NOMO-1 treated with DMSO at 0.1 percent for 48 hours (cell line): ENCODE data around the gene MCFD2.

Experiments
- DNase-seq: peaks from one replicate; lab custom pipeline; 2025; ENCODE audit not compliant: unreplicated experiment; lab: John Stamatoyannopoulos, UW

The MCFD2 gene

DNA sequence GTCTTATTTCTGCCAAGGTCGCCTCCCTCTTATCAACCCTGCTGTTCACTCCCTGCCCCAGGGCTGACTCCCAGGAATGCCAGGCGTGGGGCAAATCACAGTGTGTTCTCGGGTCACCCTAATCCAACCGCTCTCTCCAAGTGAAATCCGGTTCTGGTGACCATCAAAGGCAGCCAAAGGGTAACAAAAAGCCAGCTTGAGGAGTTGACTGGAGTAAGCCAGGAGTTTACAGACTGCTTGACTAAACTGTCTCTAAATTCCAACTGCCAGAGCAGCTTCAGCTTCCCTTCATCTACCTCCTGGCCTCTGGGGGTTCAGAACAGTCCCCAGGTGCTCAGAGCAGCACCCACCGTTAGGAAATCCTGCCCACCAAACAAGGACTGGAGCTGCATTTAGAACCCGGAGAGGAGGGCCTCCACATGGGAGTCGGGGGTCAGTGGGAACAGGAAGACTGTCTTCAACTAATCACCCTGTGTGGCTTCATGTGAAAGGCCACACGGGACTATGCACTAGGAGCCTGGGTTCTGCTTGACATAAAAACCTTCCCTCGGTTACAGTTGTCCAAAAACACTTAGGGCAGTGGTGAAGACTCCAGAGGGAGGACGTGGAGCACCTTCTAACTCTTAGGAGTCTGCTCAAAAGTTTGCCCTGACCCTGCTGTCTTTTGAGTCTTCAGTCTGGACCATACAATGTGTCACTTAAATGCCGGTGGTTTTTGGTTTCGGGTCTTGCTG is 24.2 kb upstream of the MCFD2 start:
- DNase-seq, result no peak

DNA sequence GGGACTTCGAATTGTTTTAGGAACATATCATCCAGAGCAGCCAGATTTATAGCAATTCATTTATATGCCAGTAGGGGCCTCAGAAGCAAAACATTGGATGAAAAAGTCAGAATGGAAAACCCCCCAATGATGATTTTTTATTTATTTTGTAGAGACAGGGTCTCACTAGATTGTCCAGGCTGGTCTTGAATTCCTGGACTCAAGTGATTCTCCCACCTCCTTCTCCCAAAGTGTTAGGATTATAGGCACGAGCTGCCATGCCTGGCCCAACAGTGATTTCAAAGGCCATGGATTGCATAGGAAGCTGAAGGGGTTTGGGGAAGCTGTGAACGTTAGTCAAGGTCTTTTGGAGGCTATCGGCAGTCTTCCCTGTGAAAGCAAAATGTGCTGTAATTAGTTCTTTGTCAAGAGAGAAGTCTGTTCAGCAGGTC is 21.9 kb upstream of the MCFD2 start:
- DNase-seq, result no peak

- DNase-seq, result no peak
Measured at GRCh38 chr2:46936566-46936965, 21.0 kb upstream of the MCFD2 start.

- DNase-seq, result no peak
Measured at GRCh38 chr2:46935071-46935470, 19.5 kb upstream of the MCFD2 start.

DNA sequence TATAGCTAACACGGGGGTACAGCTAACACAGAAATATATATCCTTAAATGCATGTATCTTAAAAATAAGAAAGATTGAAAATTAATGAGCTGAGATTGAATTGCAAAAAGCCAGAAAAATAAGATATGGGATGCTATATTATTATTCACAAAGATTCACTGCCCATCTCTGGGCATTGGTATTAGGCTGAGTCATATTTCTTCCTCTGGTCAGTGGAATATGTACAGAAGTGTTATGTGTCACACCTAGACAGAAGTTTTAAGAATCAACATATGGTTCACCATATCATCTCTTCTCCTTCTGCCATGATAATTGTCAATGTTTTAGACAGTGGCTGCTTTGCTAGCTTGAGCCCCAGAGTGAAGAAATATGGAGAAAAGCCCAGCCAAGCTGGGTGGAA is 14.0 kb upstream of the MCFD2 start:
- DNase-seq, result no peak

- DNase-seq, result no peak
Measured at GRCh38 chr2:46926863-46927262, 11.3 kb upstream of the MCFD2 start.

DNA sequence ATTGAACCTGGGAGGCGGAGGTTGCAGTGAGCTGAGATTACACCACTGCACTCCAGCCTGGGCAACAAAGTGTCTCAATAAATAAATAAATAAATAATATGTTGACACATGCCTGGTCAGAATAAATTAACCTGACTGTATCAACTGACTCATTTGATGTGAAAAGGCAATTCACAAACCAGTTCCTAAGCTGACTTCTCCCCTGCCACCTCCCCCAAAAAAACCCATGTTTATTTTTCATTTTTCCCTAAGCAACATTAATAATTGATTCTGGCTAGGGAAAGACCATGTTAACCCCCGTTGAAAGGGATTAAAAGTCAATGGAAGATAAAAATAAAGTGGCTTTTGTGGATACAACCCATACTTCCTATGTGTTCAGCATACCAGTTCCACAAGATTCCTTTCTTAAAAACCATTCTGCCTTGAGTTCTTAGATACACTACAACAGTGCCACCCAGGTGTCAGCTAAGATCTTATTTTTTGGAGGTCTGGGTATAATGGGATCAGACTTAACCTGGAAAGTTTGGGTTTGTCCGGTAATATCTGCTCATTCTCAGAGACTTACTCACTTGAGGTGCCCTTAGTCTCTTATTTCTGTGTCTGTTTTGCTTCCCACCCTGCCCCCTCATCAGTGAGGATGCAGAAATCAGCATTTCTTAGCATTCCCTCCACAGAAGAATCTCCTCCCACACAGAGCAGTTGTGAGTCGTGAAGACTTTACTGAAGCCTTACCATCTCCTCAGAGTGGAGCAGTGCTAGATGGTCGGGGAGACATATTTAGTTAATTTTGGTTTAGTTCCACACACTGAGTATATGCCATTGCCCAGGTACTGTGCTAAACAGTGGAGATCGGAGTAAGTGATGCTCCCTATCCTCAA is 10.1 kb upstream of the MCFD2 start:
- no peak for DNase-seq

GRCh38 chr2:46924608-46925007 is 9.0 kb upstream of the MCFD2 start:
- DNase-seq, result no peak

DNA sequence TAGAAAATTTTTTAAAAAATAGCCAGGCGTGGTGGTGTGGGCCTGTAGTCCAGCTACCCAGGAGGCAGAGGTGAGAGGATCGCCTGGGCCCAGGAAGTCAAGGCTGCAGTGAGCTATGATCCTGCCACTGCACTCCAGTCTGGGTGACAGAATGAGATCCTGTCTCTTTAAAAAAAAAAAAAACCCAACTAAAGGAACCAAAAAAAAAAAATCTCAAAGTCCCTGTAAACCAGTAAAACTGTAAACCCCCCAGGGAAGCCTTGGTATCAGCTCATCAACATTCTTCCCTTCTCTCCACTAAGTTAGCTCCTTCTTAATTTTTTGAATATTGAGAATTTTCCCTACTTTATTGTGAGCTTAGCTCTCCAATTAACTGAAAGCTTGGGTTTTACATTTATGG is 8.4 kb upstream of the MCFD2 start:
- no peak for DNase-seq

- DNase-seq, result no peak
Measured at GRCh38 chr2:46923041-46923528, 7.5 kb upstream of the MCFD2 start.

GRCh38 chr2:46922606-46923005 is 7.0 kb upstream of the MCFD2 start:
- DNase-seq, result no peak

DNA sequence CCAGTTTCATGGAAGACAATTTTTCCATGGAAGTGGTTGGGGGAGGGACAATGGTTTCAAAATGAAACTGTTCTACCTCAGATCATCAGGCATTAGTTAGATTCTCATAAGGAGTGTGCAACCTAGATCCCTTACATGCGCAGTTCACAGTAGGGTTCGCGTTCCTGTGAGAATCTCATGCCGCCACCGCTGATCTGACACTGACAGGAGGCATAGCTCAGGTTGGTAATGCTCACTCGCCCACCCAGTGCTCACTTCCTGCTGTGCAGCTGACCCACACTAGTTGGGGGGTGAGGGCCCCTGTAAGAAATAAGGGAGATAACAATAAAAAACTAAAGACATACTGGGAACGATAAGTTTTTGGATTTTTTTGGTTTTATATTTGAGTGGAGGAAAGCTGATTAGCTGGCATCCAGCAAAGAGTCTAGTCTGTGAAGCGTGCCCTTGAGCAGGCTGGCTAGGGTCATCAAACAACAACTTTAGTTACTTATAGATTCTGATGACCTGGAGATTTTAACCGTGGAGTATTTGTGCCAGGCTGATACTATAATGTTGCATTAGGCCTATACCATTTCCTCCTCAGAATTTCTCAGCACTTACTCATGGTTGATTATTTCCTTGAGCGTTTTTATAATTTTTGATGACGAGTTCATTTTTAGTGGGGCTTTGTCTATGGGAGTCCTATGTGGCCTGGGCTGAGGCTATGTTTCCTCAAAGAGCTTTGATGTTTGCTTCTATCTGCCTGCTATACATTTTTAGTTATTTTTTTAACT is 6.3 kb upstream of the MCFD2 start:
- no peak for DNase-seq

DNA sequence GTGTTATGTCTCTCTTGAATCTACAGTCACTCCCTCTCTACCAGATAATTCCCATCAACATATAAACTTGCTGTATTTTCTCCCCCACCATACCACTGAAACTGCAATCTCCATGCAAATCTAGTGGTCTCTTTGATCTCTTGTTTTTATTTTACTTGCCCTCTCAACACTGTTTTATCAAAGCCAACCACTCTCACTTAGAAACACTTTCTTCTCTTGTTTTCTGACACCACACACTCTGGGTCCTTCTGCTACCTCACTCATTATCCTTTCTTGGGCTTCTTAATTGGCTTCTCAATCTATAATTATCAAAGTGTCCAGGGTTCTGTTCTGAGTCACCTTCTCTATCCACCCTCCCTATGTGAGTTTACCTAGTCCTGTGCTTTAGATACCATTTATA is 2.0 kb upstream of the MCFD2 start:
- no peak for DNase-seq

- peak; percentile 77 for DNase-seq
Measured at GRCh38 chr2:46915811-46916630, 415 bp upstream of the MCFD2 start.

DNA sequence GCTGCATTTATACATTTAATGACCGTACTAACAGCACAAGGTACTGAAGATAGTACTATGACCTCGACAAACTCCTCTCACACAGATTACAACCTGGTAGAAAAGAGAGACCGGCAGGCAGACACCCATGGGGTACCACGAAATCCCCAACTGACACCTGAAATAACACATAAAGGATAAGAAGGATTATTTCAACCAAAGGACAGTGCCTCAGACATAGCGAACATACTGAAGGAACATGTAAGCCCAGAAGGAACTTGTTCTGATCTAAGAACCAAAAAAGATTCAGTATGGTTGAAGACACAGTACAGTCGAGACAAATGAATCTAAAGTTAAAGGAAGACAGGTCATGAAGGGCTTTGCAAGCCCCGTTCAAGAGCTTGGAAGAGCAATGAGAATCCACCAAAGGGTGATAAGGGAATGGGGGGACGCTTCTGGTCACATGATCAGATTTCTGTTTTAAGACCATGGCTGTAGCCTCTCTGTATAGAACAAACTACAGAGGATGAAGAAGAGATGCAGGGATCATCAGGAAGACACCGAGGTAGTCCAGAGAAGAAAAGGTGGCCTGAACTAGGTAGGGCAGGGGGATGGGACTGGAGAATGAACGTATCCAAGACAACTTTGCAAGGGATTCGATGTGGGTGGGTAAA is 902 bp downstream of the MCFD2 start:
- no peak for DNase-seq

DNA sequence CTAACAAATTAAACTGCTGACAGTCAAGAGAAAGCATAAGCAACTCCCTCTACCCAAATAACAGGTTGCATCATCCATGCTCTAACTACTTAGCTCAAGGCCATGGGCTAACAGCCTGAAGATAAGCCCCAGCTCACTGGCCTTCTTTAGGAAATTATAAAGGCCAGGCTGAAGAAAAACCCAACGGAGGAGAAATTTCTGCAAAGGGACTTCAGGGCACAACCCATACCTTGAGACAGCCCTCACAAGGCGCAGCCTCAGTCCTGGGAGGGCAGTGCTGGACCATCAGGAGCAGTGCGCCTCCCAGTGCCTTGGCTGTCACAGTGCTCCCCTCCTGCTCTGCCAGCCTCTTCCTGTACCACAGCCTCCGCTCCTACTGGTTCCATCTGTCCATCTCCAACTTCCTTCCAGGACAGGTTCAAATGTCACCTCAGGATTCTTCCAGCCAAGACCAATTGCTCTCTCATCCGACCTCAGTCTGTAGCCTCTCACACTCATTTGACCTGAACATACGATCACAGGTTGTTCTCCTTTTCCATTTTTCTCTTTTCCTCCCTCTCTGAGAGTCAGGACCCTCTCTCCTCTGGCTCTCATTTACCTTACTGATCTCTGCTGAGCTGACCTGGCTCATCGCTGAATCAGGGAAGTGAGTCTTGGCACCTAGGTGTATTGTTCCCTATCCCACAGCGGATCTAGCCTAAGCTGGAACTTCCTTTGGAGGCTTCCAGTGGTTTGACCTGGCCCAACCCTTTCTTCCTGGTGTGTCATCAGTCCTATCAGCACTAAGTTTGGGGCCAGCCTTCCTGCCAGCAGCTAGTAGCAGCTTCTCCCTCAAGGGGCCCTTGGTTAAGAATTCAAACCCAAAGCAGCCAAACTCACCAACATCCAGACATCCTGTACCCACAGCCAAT is 1.9 kb downstream of the MCFD2 start:
- DNase-seq, result no peak

- DNase-seq, result no peak
Measured at GRCh38 chr2:46909771-46910419, 5.7 kb downstream of the MCFD2 start.

DNA sequence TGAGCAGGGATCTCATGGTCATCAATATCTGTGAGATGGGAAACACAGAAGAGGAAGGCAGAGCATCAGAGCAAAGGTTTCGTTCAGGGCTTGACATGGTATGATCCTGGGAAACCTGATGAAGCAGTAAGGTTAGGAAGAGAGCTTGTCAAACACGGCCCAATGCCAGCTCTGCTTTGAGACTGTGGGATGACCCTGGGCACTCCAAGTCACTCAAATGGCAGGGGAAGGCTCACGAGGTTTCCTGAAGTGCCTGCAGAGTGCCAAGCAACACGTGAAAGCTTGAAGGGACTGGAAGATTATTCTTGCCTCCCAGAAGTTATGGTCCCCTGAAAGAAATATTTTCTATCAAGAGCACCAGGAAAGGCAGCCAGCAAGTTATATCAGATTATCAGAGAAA is 6.5 kb downstream of the MCFD2 start:
- no peak for DNase-seq
